Dendritic cell treated with granulocyte-macrophage colony-stimulating factor and Interleukin-4, amounts not matched to agents 40 ng/mL and 50 ng/mL, for 4 days (primary cell): ENCODE data around the gene RORB.

ENCODE experiments used
- H3K27ac Mint-ChIP-seq: one replicate; pipeline ENCODE4 v1.8.0; 2022; ENCODE audit warnings: mild to moderate bottlenecking, mixed read lengths
- H3K27me3 Mint-ChIP-seq: one replicate; pipeline ENCODE4 v1.8.0; 2022; ENCODE audit warnings: mild to moderate bottlenecking, mixed read lengths
- H3K36me3 Mint-ChIP-seq: one replicate; pipeline ENCODE4 v1.8.0; 2022; ENCODE audit warnings: low read depth, mixed read lengths
- H3K4me1 Mint-ChIP-seq: one replicate; pipeline ENCODE4 v1.8.0; 2022; ENCODE audit warnings: low read depth, mixed read lengths
- H3K4me3 Mint-ChIP-seq: one replicate; pipeline ENCODE4 v1.8.0; 2022; ENCODE audit warnings: mild to moderate bottlenecking, moderate library complexity, mixed read lengths
- H3K9me3 Mint-ChIP-seq: one replicate; pipeline ENCODE4 v1.8.0; 2022; ENCODE audit warnings: mixed read lengths
- intact Hi-C: fragments of 100-400 bp; cut with micrococcal nuclease; formaldehyde crosslinking; loops from one replicate; pipeline ENCODE4 v1.15.0; 2022

Gene RORB

DNA sequence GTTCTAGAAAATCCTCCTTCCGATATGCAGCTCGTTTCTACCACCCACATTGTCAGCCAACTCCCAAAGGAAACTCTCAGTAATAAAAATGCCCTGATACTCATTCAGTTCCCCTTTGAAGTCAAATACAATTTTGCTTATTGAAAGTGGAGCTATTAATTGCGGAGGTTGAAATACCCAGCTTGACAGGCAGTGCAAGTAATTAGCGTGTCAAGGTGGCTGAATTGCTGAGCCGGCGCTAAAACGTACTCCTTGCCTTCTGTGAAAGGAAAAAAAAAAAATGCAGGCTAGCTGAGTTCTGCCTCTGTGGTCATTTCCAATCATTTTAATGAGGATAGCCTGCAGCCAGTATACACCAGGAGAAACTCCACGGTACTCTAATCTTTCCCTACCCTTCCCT lies 165.5 kb downstream of the RORB start:
- Mint-ChIP-seq H3K27me3 (no peaks in the 10 kb centered on the region), H3K4me3 (no peak overlapping the region), H3K27ac (no peak overlapping the region), H3K9me3 (no peaks in the 10 kb centered on the region), H3K36me3 (no peaks in the 10 kb centered on the region), H3K4me1 (no peaks in the 10 kb centered on the region)
- intact Hi-C loops = no loop called here

DNA sequence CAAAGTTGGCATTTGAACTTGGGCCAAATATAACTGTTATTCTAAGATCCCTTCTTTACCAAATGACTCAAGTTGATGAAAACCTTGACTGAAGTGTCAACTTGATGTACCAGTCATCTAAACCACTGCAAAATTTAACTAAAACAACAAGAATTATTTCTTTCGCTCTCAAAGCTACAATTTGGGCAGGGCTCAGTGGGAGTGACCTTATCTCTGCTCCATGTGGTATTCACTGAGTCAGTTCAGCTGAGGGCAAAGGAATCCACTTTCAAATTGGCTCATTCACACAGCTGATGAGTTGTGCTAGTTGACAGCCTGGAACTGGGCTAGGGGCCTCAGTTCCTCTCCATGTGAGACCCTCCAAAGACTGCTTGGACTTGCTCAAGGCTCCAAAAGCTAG lies 166.3 kb downstream of the RORB start:
- H3K9me3 Mint-ChIP-seq = no peaks in the 10 kb centered on the region
- no peaks in the 10 kb centered on the region for H3K4me1 Mint-ChIP-seq
- H3K27ac Mint-ChIP-seq = no peak overlapping the region
- intact Hi-C loops = no loop called here
- H3K36me3 Mint-ChIP-seq = no peaks in the 10 kb centered on the region
- no peak overlapping the region for H3K4me3 Mint-ChIP-seq
- no peaks in the 10 kb centered on the region for H3K27me3 Mint-ChIP-seq

- Mint-ChIP-seq H3K4me3 (no peak overlapping the region), H3K9me3 (no peaks in the 10 kb centered on the region), H3K27me3 (no peaks in the 10 kb centered on the region), H3K27ac (no peak overlapping the region), H3K4me1 (no peaks in the 10 kb centered on the region), H3K36me3 (no peaks in the 10 kb centered on the region)
- intact Hi-C loops = no loop called here
Measured at GRCh38 chr9:74666625-74667316, 169.6 kb downstream of the RORB start.

DNA sequence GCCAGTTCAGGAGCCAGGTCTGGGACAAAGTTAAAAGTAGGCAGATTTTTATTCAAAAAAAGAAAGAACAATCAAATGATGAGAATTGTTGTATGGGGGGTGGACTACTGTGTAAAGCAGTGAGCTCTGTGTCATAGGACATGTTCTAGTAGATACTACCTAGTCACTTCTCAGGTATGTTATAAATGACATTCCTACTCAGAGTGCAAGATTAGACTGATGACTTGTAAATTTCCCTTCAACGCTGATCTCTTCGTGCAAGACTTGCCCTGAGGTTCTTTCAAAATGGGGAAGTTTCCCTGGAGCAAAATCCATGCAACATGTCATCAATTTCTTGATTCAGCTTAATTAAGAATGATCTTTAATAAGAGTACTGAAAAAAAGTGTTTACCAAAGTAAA lies 175.1 kb downstream of the RORB start:
- no peaks in the 10 kb centered on the region for H3K9me3 Mint-ChIP-seq
- no peaks in the 10 kb centered on the region for H3K27me3 Mint-ChIP-seq
- H3K4me3 Mint-ChIP-seq = no peak overlapping the region
- no peak overlapping the region for H3K27ac Mint-ChIP-seq
- intact Hi-C loops = no loop called here
- H3K4me1 Mint-ChIP-seq = no peaks in the 10 kb centered on the region
- H3K36me3 Mint-ChIP-seq = no peaks in the 10 kb centered on the region

- Mint-ChIP-seq H3K36me3 (no peaks in the 10 kb centered on the region), H3K4me1 (no peaks in the 10 kb centered on the region), H3K27ac (no peak overlapping the region), H3K4me3 (no peak overlapping the region), H3K27me3 (no peaks in the 10 kb centered on the region), H3K9me3 (no peaks in the 10 kb centered on the region)
- intact Hi-C loops = no loop called here
Measured at GRCh38 chr9:74674077-74674476, 176.9 kb downstream of the RORB start.

DNA sequence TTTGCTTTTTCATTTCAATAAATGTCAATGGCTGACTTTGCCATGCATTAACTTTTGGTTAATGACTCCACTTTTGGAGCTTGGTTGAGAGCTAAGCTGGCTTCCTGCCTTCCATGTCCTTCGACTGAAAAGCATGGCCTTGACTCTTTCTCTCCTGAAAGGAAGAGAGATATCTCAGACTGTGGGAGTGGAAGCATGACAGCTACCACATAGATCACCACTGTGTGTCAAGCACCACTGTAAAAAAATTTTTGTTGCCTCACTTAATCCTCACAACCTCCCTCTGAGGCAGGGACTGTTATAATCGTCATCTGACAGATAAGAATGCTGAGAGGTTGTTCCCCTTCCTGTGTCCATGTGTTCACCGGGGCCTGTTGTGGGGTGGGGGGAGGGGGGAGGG lies 184.8 kb downstream of the RORB start:
- intact Hi-C loops = no loop called here
- Mint-ChIP-seq H3K9me3 (no peaks in the 10 kb centered on the region), H3K36me3 (no peaks in the 10 kb centered on the region), H3K4me1 (no peaks in the 10 kb centered on the region), H3K4me3 (no peak overlapping the region), H3K27ac (no peak overlapping the region), H3K27me3 (no peaks in the 10 kb centered on the region)

- H3K4me3 Mint-ChIP-seq = no peak overlapping the region
- no peaks in the 10 kb centered on the region for H3K27me3 Mint-ChIP-seq
- no peaks in the 10 kb centered on the region for H3K4me1 Mint-ChIP-seq
- no peak overlapping the region for H3K27ac Mint-ChIP-seq
- H3K9me3 Mint-ChIP-seq = no peaks in the 10 kb centered on the region
- H3K36me3 Mint-ChIP-seq = no peaks in the 10 kb centered on the region
- intact Hi-C loops = no loop called here
Measured at GRCh38 chr9:74683322-74683721, 186.2 kb downstream of the RORB start.

GRCh38 chr9:74691058-74691457 lies 193.9 kb downstream of the RORB start:
- H3K4me1 Mint-ChIP-seq = no peaks in the 10 kb centered on the region
- H3K4me3 Mint-ChIP-seq = no peak overlapping the region
- no peaks in the 10 kb centered on the region for H3K27me3 Mint-ChIP-seq
- H3K9me3 Mint-ChIP-seq = no peaks in the 10 kb centered on the region
- no peaks in the 10 kb centered on the region for H3K36me3 Mint-ChIP-seq
- intact Hi-C loops = no loop called here
- H3K27ac Mint-ChIP-seq = no peak overlapping the region

DNA sequence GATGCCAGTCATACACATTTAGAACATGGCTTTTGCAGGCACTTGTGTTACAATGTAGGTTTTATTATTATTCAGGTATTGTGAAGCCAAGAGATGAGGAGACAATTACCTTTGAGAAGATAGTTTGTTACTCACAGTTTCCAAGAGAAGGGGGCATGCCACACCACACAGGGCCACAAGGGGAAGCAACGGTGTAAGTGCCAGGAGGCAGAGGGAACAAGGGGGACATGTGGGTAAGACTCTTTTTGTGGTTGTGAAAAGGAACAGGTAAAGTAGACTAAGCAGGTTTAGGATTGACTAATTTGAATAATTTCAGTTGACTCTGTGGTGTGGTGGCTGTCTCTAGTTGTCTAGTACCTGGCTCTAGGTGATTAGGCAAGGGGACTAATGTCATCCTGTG lies 199.4 kb downstream of the RORB start:
- H3K27me3 Mint-ChIP-seq = no peaks in the 10 kb centered on the region
- no peak overlapping the region for H3K27ac Mint-ChIP-seq
- H3K4me3 Mint-ChIP-seq = no peak overlapping the region
- H3K36me3 Mint-ChIP-seq = no peaks in the 10 kb centered on the region
- no peaks in the 10 kb centered on the region for H3K4me1 Mint-ChIP-seq
- H3K9me3 Mint-ChIP-seq = no peaks in the 10 kb centered on the region
- intact Hi-C loops = no loop called here

DNA sequence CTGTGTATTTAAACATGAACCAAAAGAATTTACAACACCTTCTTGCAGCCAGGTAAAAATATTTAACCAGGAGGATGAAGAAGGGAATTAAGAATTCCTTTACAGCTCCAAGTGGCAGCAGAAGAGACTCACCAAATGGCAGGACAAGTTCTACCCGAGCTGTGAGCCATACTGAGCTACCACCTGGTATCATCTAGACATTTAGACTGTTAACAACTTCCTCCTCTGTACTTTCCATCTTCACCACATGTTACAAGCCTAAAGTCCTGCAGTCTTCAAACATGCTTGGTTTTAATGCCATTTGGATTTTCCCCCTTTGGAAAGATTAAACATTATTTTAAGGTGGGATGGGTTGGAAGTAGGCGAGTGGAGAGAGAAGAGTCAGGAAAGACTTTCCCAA lies 200.4 kb downstream of the RORB start:
- Mint-ChIP-seq H3K27ac (no peak overlapping the region), H3K4me1 (no peaks in the 10 kb centered on the region), H3K4me3 (no peak overlapping the region), H3K36me3 (no peaks in the 10 kb centered on the region), H3K9me3 (no peaks in the 10 kb centered on the region), H3K27me3 (no peaks in the 10 kb centered on the region)
- intact Hi-C loops = no loop called here

GRCh38 chr9:74711341-74711740 lies 214.2 kb downstream of the RORB start:
- intact Hi-C loops = no loop called here
- Mint-ChIP-seq H3K4me1 (no peaks in the 10 kb centered on the region), H3K36me3 (no peaks in the 10 kb centered on the region), H3K9me3 (peaks cover 7% of the 10 kb centered on the region), H3K27ac (no peak overlapping the region), H3K27me3 (no peaks in the 10 kb centered on the region), H3K4me3 (no peak overlapping the region)

GRCh38 chr9:74718709-74719108 lies 221.6 kb downstream of the RORB start:
- intact Hi-C loops = no loop called here
- Mint-ChIP-seq H3K4me3 (no peak overlapping the region), H3K9me3 (no peaks in the 10 kb centered on the region), H3K27me3 (no peaks in the 10 kb centered on the region), H3K4me1 (no peaks in the 10 kb centered on the region), H3K36me3 (no peaks in the 10 kb centered on the region), H3K27ac (no peak overlapping the region)

- Mint-ChIP-seq H3K27ac (no peak overlapping the region), H3K4me3 (no peak overlapping the region), H3K36me3 (no peaks in the 10 kb centered on the region), H3K9me3 (no peaks in the 10 kb centered on the region), H3K27me3 (no peaks in the 10 kb centered on the region), H3K4me1 (no peaks in the 10 kb centered on the region)
- intact Hi-C loops = no loop called here
Measured at GRCh38 chr9:74719306-74719705, 222.2 kb downstream of the RORB start.

DNA sequence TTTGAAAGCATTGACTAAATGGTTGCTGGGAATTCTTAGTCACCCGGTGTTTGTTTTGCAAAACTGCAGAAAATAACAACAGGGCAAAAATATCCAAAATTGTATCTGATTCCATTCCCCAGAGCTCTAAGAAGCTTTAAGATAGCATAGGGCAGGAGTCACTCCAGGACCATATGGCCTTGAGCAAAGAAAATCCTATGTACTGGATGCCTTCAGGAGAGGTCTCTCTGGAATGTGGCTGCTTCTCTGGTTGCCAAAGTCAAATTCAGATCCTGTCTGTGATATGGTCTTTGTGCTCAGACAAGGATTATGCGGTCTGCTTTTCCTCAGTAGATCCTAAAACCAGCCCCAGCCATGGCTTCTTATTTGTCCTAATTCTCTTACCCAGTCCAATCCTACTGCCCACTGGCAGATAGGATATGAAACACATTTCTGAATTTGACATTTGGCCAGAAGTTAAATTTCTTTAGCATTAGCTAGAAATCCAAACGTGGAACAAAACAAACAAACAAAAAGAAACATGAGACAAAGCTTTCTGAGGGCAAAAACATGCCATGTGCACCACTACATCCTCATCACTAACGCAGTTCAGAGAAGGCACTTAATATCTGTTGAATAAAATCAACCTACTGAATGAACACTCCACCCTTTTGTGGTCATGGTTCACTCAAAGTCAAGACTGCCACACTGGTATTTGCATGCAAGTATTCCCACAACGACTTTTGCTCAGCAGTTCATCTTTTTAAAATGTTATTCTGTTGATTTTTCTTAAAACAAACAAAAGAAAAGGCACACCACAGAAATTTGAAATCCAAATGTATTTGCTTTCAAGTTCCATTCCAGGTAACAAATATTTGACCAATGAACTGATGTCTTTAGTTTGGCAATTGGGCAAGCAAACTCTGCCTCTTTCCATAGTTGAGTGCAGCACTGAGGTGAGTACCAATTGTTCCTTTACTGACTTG lies 224.8 kb downstream of the RORB start:
- no peaks in the 10 kb centered on the region for H3K9me3 Mint-ChIP-seq
- H3K27me3 Mint-ChIP-seq = no peaks in the 10 kb centered on the region
- intact Hi-C loops = no loop called here
- no peaks in the 10 kb centered on the region for H3K4me1 Mint-ChIP-seq
- H3K27ac Mint-ChIP-seq = no peak overlapping the region
- no peak overlapping the region for H3K4me3 Mint-ChIP-seq
- H3K36me3 Mint-ChIP-seq = no peaks in the 10 kb centered on the region
